GM21786 (cell line): ENCODE measurements around the gene ST3GAL3.

Experiments
- ATAC-seq: cut with Tn5 transposase; IDR thresholded peaks from one replicate; pipeline ENCODE4 v1.9.1; 2021; ENCODE audit not compliant: unreplicated experiment

ST3GAL3 gene

GRCh38 chr1:43935711-43936427 is 228.5 kb downstream of the ST3GAL3 start:
- ATAC-seq: no peak

- no peak for ATAC-seq
These were observed 229.3 kb downstream of the ST3GAL3 start for GRCh38 chr1:43936431-43937151.

- ATAC-seq: no peak
These were observed 230.0 kb downstream of the ST3GAL3 start for GRCh38 chr1:43937179-43937865.

GRCh38 chr1:43938383-43938782 is 231.0 kb downstream of the ST3GAL3 start:
- ATAC-seq: no peak

- no peak for ATAC-seq
These were observed 231.7 kb downstream of the ST3GAL3 start for GRCh38 chr1:43938892-43939587.

- no peak for ATAC-seq
These were observed 235.1 kb downstream of the ST3GAL3 start for GRCh38 chr1:43942411-43942810.

- ATAC-seq: no peak
These were observed 237.5 kb downstream of the ST3GAL3 start for GRCh38 chr1:43944860-43945259.

- ATAC-seq: no peak
These were observed 238.4 kb downstream of the ST3GAL3 start for GRCh38 chr1:43945674-43946235.

GRCh38 chr1:43946236-43947060 is 239.1 kb downstream of the ST3GAL3 start, which contains the start of gene IPO13:
Gene IPO13, plus strand, starts transcription at chr1:43946950. Its CDS starts 651 bp downstream, at chr1:43947601.
- ATAC-seq: peak; percentile 90

GRCh38 chr1:43947061-43947873 is 239.9 kb downstream of the ST3GAL3 start:
- peak; percentile 11 for ATAC-seq

- no peak for ATAC-seq
These were observed 240.6 kb downstream of the ST3GAL3 start for GRCh38 chr1:43947874-43948437.

- no peak for ATAC-seq
These were observed 242.3 kb downstream of the ST3GAL3 start for GRCh38 chr1:43949678-43950077.

GRCh38 chr1:43951021-43951985 is 244.0 kb downstream of the ST3GAL3 start:
- ATAC-seq: no peak

GRCh38 chr1:43952731-43953346 is 245.5 kb downstream of the ST3GAL3 start:
- no peak for ATAC-seq

- no peak for ATAC-seq
These were observed 246.0 kb downstream of the ST3GAL3 start for GRCh38 chr1:43953361-43953760.

GRCh38 chr1:43954036-43954435 is 246.7 kb downstream of the ST3GAL3 start:
- no peak for ATAC-seq

GRCh38 chr1:43956234-43956633 is 248.9 kb downstream of the ST3GAL3 start:
- no peak for ATAC-seq
